Activated naive CD8-positive, alpha-beta T cell treated with anti-CD3 and anti-CD28 coated beads for 36 hours (primary cell): ENCODE results near the gene HIP1R. TPM values are rescaled to one million over a fixed set of nuclear protein-coding genes. Genes with fewer than 3 reads are reported as not detected.
"Not testable (repeated sequence)": the region's sequence is repeated elsewhere in the genome, so short reads cannot be mapped to it uniquely, and the experiment has no call there.

Experiments
- DNase-seq: peaks from one replicate; pipeline ENCODE4 v3.0.0; 2021
- H3K27ac Mint-ChIP-seq: one replicate; pipeline ENCODE4 v1.8.0; 2022; ENCODE audit warnings: mild to moderate bottlenecking, moderate library complexity, mixed read lengths
- H3K27me3 Mint-ChIP-seq: one replicate; pipeline ENCODE4 v1.8.0; 2022; ENCODE audit warnings: mild to moderate bottlenecking, mixed read lengths
- H3K36me3 Mint-ChIP-seq: one replicate; pipeline ENCODE4 v1.8.0; 2021; ENCODE audit warnings: mild to moderate bottlenecking, mixed read lengths
- H3K4me1 Mint-ChIP-seq: one replicate; pipeline ENCODE4 v1.8.0; 2021; ENCODE audit warnings: mixed read lengths
- H3K4me3 Mint-ChIP-seq: one replicate; pipeline ENCODE4 v1.8.0; 2022; ENCODE audit warnings: mild to moderate bottlenecking, moderate library complexity, mixed read lengths
- H3K9me3 Mint-ChIP-seq: one replicate; pipeline ENCODE4 v1.8.0; 2022; ENCODE audit warnings: mixed read lengths
- total RNA-seq, 2 experiments: library from RNA; stranded (reverse); gene quantifications; one replicate each; pipeline ENCODE4 v1.2.3, GENCODE V29; 2021

HIP1R gene
- total RNA-seq, 2 experiments from 2014 or later = 24.2 to 24.8 TPM

DNA sequence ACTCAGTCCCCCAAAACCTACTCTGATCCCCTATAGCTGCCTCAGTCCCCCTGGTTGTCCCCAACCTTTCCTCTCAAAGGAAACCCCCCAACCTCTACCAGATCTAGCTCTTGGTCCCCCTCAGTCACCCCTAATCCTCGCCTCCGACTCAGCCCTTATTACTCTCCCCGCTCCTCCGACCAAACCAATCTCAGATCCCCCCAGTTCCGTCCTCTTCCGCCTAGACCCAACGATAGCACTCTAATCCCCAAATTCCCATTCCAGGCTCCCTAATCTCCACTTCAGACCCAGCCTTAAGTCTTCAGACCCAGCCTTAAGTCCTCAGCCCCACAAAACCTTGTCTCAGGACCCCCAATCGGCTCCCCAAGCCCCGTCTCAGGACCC, 60.1 kb downstream of the HIP1R start:
- Mint-ChIP-seq H3K4me3 (peak overlapping the region; percentile 93), H3K9me3 (peaks cover 3% of the 10 kb centered on the region), H3K27me3 (peaks cover 3% of the 10 kb centered on the region), H3K4me1 (peaks cover 87% of the 10 kb centered on the region), H3K27ac (peak overlapping the region; percentile 93), H3K36me3 (peaks cover 31% of the 10 kb centered on the region)
- DNase-seq = no peak

DNA sequence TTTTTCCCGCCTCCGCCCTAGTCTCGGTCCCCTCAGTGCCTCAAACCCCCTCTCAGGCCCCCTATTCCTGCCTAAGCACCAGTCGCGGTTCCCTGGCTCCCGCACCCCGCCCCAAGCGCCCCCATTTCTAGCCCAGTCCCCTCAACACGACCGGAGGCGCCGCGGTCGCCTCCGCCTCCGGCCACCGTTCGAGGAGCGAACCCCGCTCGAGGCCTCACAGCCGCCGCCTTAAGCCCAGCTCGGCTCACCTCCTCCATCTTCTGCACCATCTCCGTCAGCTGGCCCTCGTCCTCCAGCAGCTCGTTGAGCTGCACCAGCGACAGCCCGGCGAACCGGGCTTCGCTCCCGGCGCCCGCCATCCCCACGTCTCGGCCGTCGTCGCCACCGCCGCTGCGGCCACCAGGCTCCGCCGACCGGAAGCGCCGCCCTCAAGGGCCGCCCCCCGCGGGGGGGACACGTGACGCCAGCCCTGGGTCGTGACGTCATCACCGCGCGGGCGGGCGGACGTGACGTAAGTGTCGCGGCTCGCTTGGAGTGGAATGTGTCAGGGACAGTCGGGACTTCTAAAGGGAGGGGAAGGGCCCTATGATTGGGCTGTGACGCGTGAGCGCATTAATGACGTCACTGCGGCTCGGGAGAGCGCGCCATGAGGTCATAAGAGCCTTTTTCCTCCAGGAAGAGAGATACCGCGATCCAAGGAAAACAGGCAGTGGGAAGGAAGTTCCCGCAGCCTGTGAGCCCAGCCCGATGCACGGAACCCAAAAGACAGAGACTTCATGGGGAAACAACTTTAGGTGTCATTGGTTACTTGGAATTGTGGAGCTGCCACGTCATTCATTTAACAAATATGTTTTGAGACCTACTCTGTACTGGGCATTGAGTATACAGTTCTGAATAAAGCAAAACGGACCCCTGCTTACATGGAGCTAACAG, 60.7 kb downstream of the HIP1R start, which contains the start of gene VPS37B:
Gene VPS37B, minus strand, starts transcription at position 421 of the 933 bp plus-strand sequence. Its CDS starts 62 bp downstream, at position 359.
- peaks cover 3% of the 10 kb centered on the region for H3K9me3 Mint-ChIP-seq
- peak within 1 kb of the TSS; percentile 93 for H3K27ac Mint-ChIP-seq
- H3K36me3 Mint-ChIP-seq = peaks cover 31% of the 10 kb centered on the region
- peak within 1 kb of the TSS; percentile 93 for H3K4me3 Mint-ChIP-seq
- peak; percentile 89 for DNase-seq
- peaks cover 3% of the 10 kb centered on the region for H3K27me3 Mint-ChIP-seq
- peaks cover 85% of the 10 kb centered on the region for H3K4me1 Mint-ChIP-seq

DNA sequence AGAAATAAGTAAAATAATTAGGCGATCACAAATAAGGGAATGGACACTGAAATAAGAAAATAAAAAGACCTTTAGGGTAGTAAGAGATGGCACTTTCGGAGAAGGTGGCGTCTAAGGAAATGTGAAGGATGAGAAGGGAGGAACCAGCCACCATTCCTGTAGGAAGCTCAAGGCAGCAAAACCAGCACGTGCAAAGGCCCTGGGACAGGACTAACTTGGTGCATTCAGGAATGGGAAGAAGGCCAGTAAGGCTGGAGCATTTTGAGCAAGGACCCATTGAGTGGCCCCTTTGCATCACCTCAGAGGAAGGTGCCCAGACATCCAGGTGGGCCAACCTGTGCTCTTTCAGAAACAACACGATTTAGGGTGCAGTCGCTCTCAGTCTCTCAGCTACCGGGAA, 61.4 kb downstream of the HIP1R start:
- H3K27ac Mint-ChIP-seq = peak overlapping the region; percentile 93
- peaks cover 84% of the 10 kb centered on the region for H3K4me1 Mint-ChIP-seq
- peaks cover 3% of the 10 kb centered on the region for H3K9me3 Mint-ChIP-seq
- H3K27me3 Mint-ChIP-seq = peaks cover 3% of the 10 kb centered on the region
- H3K36me3 Mint-ChIP-seq = peaks cover 31% of the 10 kb centered on the region
- no peak for DNase-seq
- peak overlapping the region; percentile 93 for H3K4me3 Mint-ChIP-seq

DNA sequence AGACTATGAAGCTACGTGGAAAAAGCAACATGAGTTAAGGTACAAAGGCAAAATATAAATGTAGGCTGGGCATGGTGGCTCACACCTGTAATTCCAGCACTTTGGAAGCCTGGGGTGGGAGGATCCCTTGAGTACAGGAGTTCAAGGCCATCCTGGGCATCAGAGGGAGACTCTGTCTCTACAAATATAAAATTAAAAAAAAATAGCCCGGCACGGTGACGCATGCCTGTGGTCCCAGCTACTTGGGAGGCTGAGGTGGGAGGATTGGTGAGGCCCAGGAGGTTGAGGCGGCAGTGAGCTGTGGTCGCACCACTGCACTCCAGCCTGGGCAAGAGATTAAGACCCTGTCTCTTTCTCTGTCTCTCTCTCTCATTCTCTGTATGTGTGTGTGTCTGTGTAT, 64.6 kb downstream of the HIP1R start:
- Mint-ChIP-seq H3K4me1 (peaks cover 59% of the 10 kb centered on the region), H3K4me3 (no peak overlapping the region), H3K9me3 (peaks cover 3% of the 10 kb centered on the region), H3K27me3 (peaks cover 3% of the 10 kb centered on the region), H3K36me3 (peaks cover 12% of the 10 kb centered on the region), H3K27ac (no peak overlapping the region)
- DNase-seq = no peak

DNA sequence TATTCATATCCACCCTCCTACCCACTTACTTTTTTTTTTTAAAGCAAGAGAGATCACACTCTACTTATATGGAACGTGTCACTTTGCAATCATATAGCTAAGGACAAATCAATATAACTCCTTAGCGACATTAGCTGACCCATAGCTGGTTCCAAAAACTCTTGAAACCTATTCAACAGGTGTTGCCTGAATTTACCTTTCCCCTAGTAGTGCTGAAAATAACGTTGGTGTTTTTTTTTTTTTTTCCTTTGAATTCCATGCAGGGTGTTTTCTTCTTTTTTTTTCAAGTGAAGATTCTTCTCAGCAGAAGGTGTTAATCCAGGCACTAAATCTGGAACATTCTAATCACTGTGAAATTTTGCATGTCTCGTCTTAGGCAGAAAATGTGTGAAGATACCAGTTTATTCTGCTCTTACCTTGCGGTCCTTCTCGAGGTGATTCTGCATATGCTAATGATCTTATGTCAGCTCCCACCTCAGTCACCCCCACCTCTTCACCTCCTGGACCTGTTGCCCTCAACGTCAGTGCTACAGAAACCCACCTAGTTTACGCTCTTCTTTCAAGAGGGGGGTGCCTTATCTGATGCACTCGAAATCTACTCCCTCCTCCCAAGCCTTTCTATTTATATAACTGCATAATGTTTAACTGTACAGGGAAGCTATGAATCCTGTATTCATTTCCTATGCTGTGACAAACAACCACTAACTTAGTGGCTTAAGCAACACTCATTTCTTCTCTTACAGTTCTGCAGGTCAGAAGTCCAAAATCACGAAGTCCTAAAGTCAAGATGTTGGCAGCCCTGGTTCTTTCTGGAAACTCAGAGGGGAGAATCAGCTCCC, 67.8 kb downstream of the HIP1R start:
- Mint-ChIP-seq H3K27ac (no peak overlapping the region), H3K9me3 (no peaks in the 10 kb centered on the region)

DNA sequence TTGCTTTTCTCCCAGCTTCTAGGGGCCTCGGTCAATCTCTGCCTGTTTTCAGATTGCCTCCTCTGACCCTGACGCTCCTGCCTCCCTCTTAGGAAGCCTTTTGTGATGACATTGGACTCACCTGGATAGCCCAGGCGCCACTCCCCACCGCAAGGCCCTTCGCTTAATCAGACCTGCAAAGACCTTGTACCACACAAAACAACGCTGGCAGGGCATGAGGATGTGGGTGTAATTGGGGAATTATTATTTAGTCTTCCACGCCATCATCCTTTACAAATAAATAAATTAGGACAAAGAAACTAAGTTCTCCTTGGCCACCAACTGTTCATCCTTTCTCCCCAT, 68.4 kb downstream of the HIP1R start:
- H3K27ac Mint-ChIP-seq = no peak overlapping the region
- H3K27me3 Mint-ChIP-seq = no peaks in the 10 kb centered on the region
- H3K4me1 Mint-ChIP-seq = peaks cover 31% of the 10 kb centered on the region
- no peak overlapping the region for H3K4me3 Mint-ChIP-seq
- H3K36me3 Mint-ChIP-seq = no peaks in the 10 kb centered on the region
- H3K9me3 Mint-ChIP-seq = no peaks in the 10 kb centered on the region
- DNase-seq = no peak

More for the DNA sequence above, 67.8 kb downstream of the HIP1R start:
- no peak overlapping the region for H3K4me3 Mint-ChIP-seq
- no peaks in the 10 kb centered on the region for H3K36me3 Mint-ChIP-seq
- H3K4me1 Mint-ChIP-seq = peaks cover 37% of the 10 kb centered on the region
- H3K27me3 Mint-ChIP-seq = no peaks in the 10 kb centered on the region
- DNase-seq = no peak

DNA sequence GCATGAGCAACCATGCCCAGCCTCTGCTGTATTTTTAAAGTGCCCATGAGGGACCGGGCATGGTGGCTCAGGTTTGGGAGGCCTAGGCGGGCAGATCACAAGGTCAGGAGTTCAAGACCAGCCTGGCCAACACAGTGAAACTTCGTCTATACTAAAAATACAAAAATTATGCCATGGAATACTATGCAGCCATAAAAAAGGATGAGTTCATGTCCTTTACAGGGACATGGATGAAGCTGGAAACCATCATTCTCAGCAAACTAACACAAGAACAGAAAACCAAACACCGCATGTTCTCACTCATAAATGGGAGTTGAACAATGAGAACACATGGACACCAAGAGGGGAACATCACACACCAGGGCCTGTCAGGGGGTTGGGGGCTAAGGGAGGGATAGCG, 70.0 kb downstream of the HIP1R start:
- not testable (repeated sequence) for H3K27ac Mint-ChIP-seq, DNase-seq, H3K9me3 Mint-ChIP-seq, H3K4me3 Mint-ChIP-seq, H3K27me3 Mint-ChIP-seq, H3K36me3 Mint-ChIP-seq
- H3K4me1 Mint-ChIP-seq = peaks cover 17% of the 10 kb centered on the region

DNA sequence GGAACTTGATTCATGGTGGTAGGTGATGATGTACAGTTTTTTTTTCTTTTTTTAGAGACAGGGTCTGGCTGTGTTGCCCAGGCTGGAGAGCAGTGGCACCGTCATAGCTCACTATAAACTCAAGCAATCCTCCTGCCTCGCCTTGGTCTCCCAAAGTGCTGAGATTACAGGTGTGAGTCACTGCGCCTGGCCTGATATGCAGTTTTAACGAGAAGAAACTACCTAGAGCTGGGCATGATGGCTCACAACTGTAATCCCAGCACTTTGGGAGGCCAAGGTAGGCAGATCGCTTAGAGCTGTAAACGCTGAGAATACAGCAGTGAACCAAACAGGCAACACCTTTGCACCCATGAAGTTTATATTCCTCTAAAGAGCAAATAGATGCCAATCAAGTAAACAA, 73.7 kb downstream of the HIP1R start:
- H3K4me3 Mint-ChIP-seq = no peak overlapping the region
- no peaks in the 10 kb centered on the region for H3K36me3 Mint-ChIP-seq
- no peak overlapping the region for H3K27ac Mint-ChIP-seq
- H3K27me3 Mint-ChIP-seq = no peaks in the 10 kb centered on the region
- no peak for DNase-seq
- no peaks in the 10 kb centered on the region for H3K4me1 Mint-ChIP-seq
- H3K9me3 Mint-ChIP-seq = no peaks in the 10 kb centered on the region

DNA sequence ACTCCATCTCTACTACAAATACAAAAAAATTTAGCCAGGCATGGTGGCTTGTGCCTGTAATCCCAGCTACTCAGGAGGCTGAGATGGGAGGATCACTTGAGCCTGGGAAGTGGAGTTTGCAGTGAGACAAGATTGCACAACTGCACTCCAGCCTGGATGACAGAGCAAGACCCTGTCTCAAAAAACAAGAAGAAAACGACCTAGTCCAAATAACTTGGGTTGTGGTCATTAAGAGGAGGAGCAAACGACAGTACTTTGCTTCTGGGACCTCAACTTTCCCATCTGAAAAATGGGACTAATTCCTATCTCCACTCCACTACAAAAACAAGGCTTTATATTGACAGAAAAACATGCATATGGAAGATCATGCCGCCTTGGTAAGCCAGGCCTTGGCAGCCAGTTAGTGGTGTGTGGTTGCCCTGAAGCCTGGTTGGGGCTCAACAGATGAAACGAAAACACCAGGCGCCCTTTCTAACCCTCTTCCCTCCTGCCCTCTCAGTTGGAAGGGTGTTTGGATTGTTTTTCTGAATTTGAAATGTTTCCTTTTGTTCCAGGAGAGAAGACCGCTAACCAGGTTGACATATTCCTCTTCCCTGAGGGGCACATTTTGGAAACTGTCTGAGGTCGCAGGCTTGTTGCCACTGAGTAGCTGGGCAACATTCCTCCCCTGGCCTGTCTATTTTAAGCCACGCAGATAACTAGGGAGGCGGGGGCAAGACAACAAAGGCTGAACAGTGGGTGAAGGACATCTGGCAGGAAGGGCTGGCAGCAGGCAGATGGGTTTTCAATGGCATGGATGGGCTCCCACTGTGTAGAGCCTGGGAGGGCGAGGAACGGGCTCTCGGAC, 74.4 kb downstream of the HIP1R start:
- H3K9me3 Mint-ChIP-seq = no peaks in the 10 kb centered on the region
- DNase-seq = no peak
- H3K27me3 Mint-ChIP-seq = no peaks in the 10 kb centered on the region
- H3K4me1 Mint-ChIP-seq = no peaks in the 10 kb centered on the region
- no peak overlapping the region for H3K4me3 Mint-ChIP-seq
- H3K27ac Mint-ChIP-seq = no peak overlapping the region
- no peaks in the 10 kb centered on the region for H3K36me3 Mint-ChIP-seq

Other genes starting within 250 kb of the HIP1R start
- not detected for gene HCAR2, start 132.1 kb upstream of the HIP1R start, total RNA-seq
- not detected for gene HCAR3, start 118.6 kb upstream of the HIP1R start, total RNA-seq
- under 1 TPM; 0.54 to 0.68 TPM for gene HCAR1, start 104.6 kb upstream of the HIP1R start, total RNA-seq
- gene DENR, start 82.6 kb upstream of the HIP1R start, total RNA-seq = 10 to 100 TPM; 77.7 to 86.4 TPM
- gene CCDC62, start 60.9 kb upstream of the HIP1R start, total RNA-seq = under 1 TPM; 0.44 to 0.49 TPM
- 10 to 100 TPM; 27.0 to 28.2 TPM for gene VPS37B, start 60.7 kb downstream of the HIP1R start, total RNA-seq
- gene ABCB9, start 131.0 kb downstream of the HIP1R start, total RNA-seq = 1 to 10 TPM; 3.6 TPM
- gene OGFOD2, start 139.8 kb downstream of the HIP1R start, total RNA-seq = 10 to 100 TPM; 26.8 to 31.8 TPM
- 100 to 1,000 TPM; 165 to 168 TPM for gene ARL6IP4, start 145.2 kb downstream of the HIP1R start, total RNA-seq